GM10248 (cell line): Measurements from ENCODE around the gene CDKN2A.

Experiments
- CTCF ChIA-PET: fragments of 300-600 bp; sonication (Branson Sonifier 250); formaldehyde crosslinking; extraction: SDS; loops from one replicate; lab custom pipeline; 2021; ENCODE audit warnings: antibody characterized with exemption; lab: Yijun Ruan, JAX
- POLR2A ChIA-PET: fragments of 350-650 bp; sonication (Branson Sonifier 250); formaldehyde crosslinking; extraction: SDS; loops from one replicate; lab custom pipeline; 2020; ENCODE audit warnings: antibody characterized with exemption; lab: Yijun Ruan, JAX
- DNase-seq: peaks from one replicate; pipeline ENCODE4 v3.0.0; 2012; ENCODE audit errors: extremely low spot score
- CTCF ChIP-seq: IDR thresholded peaks from 2 replicates; pipeline ENCODE4 v1.5.1; 2012; ENCODE audit warnings: mild to moderate bottlenecking, low read depth; ENCODE audit errors: extremely low read depth, missing control alignments, control extremely low read depth

Gene CDKN2A

DNA sequence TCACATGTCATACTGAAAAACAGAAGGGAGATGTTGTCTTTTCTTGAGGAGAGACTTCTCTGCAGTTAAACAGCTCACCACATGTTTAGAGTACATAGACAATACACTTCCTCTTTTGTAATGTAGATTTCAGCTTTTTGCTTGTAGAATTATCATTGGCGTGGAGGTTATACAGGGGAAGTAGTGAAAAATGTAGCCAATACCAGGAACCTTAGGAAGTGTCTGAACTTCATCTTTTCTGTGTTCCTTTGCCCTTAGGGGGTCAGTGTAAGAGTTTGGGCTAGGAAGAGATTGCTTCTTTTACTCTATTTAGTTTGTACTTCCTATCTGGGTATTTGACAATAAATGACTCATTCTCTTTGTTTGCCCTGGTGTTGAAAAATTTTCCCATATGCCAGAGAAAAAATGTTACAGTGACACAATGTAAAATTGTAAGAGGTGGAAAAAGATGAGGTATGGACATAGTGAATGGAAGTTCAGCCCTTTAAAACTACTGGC lies 36.0 kb upstream of the CDKN2A start:
- TF ChIP-seq CTCF = no peak
- POLR2A ChIA-PET = no interaction called here
- DNase-seq = no peak
- CTCF ChIA-PET = interaction anchor here (0.7 to 5.3 kb wide), 3 partner anchors 16 to 216 kb away, joined by 3 to 40 read pairs (median 9); partner anchors contain the start of gene CDKN2B

DNA sequence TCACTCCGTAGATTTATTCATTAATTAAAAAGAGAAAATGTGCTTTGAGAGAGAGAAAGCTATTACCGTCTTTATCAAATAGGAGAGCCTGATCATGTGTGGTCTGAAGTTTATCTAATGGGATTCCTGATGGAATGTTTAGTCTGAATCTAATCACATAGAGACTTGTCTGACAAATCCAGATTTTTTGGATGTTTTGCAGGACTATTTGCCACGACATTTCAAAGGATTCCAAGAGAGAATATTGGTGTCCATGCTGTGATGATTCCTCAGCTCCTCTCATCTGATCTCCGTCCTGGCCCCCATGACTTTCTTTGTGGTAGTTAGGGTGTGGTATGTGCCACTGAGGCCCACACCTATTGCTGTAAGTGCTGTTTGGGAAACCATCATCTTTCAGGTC lies 35.0 kb upstream of the CDKN2A start:
- no peak for TF ChIP-seq CTCF
- no peak for DNase-seq

DNA sequence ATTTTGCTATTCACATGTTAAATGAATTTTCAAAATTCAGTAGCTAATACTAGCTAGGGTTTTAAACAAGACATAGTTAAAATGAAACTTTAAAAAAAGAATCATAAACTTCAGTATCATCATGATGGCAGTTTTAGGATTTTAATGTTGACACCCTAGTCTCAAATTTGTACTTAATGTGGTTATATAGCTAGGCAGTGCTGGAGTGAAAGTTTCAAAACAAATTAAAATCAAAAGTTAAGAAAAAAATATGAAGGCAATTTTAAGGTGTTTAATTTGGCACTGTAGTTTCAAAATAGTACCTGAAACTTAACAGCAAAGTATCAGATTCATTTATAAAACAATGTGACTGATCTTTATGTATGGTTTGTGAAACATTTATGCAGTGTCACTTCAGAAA lies 34.2 kb upstream of the CDKN2A start:
- CTCF ChIA-PET = interaction anchor here (2.2 to 5.3 kb wide), 2 partner anchors 10 to 20 kb away, joined by 5 to 40 read pairs; partner anchors contain the start of gene CDKN2B
- POLR2A ChIA-PET = no interaction called here
- no peak for DNase-seq
- TF ChIP-seq CTCF = no peak

More for the DNA sequence above, 35.0 kb upstream of the CDKN2A start:
- POLR2A ChIA-PET = no interaction called here
- CTCF ChIA-PET = interaction anchor here (1.6 to 5.3 kb wide), 3 partner anchors 11 to 215 kb away, joined by 5 to 40 read pairs (median 9); partner anchors contain the start of gene CDKN2B

GRCh38 chr9:22026696-22027095 lies 32.5 kb upstream of the CDKN2A start:
- TF ChIP-seq CTCF = no peak
- CTCF ChIA-PET = interaction anchor here (1.2 to 2.7 kb wide), 6 partner anchors 8 to 213 kb away, joined by 3 to 14 read pairs (median 4); partner anchors contain the start of gene CDKN2B
- no peak for DNase-seq
- POLR2A ChIA-PET = no interaction called here

DNA sequence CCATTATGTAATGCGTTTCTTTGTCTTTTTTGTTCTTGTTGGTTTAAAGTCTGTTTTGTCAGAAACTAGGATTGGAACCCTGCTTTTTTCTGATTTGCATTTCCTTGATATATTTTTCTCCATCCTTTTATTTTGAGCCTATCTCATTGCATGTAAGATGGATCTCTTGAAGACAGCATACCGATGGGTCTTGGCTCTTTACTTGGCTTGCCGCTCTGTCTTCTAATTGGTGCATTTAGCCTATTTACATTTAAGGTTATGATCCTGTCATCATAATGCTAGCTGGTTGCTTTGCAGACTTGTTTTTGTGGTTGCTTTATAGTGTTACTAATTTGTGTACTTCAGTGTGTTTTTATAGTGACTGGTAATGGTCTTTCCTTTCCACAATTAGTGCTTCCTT lies 28.2 kb upstream of the CDKN2A start:
- no peak for DNase-seq
- TF ChIP-seq CTCF = no peak
- POLR2A ChIA-PET = no interaction called here
- CTCF ChIA-PET = interaction anchor here (2.7 kb wide), 1 partner anchor 14 kb away, joined by 16 read pairs; the partner anchor contains the start of gene CDKN2B

DNA sequence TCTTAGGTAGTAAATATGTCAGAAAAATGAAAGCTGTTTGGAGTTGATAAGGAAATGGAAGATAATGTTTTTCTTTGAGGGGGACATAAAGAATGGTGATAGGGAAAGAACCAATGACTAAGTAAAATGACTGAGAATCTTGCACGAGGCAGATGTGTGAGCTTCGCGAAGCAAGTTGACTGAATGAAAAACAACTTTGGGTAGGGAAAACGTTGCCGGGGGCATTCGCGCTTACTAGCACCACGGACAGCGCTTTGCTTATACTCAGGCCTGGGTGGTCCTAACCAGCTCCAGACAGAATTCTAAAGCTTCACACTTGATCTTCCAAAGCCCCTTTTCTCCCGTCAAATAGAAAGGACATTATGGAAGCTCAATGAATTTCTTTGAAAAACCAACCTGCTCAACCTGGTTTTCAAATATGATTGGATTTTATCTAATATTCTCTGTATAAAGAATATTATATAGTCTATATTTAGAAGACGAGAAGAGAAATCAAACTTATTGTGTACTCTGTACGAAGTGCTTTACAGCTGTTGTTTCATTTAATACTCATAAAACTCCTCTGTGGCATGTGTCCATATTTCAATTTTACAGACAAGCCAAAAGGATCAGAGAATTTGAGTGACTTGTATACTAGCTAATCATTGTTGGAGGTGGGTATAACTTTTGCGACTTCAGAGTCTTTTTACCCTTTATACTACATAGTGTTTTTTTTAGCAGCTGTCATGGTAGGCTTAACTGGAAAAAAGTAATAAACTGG lies 16.9 kb upstream of the CDKN2A start:
- CTCF ChIA-PET = interaction anchor here (0.9 to 8.8 kb wide), 10 partner anchors 9 to 200 kb away, joined by 3 to 142 read pairs (median 4); no protein-coding TSS in a partner anchor
- DNase-seq = no peak
- TF ChIP-seq CTCF = no peak
- POLR2A ChIA-PET = no interaction called here
